HTR-8/SVneo (cell line): ENCODE results near the gene ADGRD1.

ENCODE experiments used
- DNase-seq: peaks from one replicate; pipeline ENCODE4 v3.0.0; 2011; ENCODE audit warnings: low spot score, mixed read lengths; ENCODE audit not compliant: insufficient read length
- FAIRE-seq: peaks from 2 replicates; lab custom pipeline; 2011; peaks lifted over from hg19 to GRCh38; lab: Jason Lieb, UNC

ADGRD1 gene

DNA sequence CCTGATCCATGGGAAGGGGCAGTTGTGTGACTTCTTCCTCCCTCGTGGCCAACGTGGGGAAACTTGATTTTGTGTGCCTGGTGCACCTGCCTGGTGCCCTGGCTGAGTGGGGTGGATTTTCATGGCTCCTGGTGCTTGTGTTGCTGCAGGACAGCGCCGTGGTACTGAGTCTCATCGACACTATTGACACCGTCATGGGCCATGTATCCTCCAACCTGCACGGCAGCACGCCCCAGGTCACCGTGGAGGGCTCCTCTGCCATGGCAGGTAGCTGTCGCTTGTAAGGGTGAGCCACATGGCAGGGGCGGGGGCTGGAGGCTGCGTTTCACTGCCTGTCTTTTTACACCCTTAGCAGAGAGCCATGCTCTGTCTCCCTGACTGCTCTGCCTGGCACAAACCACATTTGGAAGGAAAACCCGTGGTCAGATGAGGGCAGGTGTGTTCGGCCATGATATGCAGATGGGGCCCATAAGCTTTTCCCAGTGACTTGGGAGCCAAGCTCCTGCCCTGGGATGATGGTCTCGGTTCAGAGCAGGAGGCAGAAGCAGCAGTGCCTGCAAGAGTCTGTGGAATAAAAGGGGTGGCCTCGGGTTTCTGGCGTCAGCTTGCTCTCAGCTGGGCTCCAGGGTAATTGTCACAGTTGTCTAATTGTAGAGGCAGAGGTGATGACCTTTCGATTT is 49.5 kb downstream of the ADGRD1 start:
- FAIRE-seq = no peak
- DNase-seq = no peak

DNA sequence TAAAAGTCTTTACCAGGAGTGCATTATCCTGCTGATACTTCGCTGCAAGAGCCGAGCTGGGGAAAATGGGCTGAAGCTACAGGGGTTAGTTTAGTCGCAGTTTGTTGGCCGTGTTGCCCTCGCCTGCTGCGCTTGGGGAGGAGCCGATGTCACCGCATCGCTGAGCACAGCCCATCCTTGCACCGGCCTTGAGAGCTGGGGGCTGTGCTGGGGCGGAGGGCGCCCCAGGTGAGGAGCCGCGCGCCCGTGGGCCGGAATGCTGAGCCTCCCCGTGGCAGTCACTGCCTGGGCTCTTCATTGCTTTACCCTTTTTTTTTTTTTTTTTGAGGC is 50.0 kb downstream of the ADGRD1 start:
- DNase-seq (no peak), FAIRE-seq (no peak)

DNA sequence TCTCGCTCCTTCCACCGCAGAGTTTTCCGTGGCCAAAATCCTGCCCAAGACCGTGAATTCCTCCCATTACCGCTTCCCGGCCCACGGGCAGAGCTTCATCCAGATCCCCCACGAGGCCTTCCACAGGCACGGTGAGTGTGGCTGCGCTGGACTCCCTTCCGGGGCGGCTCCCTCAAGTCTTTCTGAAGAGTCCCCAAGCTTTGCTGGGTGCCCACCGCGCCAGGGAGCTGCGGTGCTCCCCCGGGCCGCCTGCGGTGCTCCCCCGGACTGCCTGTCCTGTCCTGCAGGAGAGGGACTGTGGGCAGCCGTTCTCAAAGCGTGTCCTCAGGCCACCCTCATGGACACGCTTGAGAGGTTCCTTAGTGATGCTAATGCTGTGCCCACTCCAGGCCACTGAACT is 50.5 kb downstream of the ADGRD1 start:
- FAIRE-seq (no peak), DNase-seq (no peak)

DNA sequence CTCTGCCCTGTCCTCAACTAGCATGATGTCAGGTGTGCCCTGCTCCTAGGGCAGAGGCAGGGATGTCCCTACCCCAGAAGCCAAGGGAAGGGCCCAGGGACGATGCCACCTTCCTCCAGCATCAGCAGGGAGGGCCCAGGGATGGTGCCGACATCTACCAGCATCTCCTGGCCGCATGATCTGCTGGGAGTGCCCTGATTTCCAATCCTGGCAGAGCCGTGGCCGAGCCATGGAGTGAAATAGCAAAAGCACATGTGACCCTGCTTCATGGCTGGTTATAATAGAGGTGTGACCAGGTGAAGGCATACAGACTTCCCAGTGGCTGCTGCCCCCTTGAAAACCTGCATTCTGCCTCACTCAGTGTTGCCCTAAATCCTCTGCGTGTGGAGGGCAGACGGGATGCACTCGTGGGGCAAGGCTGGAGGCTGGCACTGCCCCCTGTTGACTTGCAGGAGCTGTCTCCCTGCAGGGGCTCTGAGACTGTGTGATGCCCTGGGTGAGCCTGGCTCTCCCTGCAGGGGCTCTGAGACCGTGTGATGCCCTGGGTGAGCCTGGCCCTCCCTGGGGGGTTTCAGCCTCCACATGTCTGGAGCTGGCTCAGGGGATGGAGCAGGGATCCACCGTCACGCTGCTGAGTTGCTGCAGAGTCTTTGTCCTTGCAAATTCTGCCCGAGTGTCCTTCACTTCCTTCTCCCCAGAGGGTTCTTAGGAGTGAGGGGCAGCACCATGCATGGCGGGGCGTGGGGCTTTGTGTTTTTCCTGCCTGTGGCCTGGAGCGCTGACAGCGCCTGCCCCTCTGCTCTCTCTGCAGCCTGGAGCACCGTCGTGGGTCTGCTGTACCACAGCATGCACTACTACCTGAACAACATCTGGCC is 51.7 kb downstream of the ADGRD1 start:
- DNase-seq (no peak), FAIRE-seq (no peak)

DNA sequence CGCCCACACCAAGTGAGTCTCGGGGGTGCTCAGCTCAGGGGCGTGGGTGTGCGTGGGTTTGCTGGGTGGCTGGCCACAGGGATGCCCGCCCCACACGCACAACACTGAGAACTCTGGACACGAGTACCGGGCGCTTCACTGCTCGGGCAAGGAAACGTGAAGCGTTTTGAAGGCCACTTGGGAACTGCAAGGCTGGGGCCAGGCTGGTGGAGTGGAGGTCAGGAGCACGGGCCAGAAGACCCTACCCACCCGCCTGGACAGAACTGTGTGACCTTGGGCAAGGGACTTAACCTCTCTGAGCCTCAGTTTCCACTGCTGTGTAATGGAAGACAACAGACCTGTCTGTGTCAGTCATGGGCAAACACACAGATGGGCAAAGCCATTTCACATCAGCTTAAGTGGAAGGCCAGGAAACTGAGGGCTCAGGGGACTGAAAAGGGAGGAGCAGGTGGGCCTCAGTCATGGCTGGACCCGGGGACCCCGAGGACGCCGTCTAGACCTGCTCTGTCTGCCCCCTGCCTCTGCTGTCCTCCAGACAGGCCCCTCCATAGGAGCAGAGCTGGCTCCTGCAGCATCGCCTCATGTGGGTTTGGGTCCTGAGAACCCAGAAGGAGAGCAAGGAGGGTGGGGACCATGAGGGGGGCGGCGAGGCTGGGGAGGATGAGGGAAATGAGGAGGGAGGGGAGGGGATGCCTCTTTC is 52.5 kb downstream of the ADGRD1 start:
- no peak for DNase-seq
- FAIRE-seq = no peak

DNA sequence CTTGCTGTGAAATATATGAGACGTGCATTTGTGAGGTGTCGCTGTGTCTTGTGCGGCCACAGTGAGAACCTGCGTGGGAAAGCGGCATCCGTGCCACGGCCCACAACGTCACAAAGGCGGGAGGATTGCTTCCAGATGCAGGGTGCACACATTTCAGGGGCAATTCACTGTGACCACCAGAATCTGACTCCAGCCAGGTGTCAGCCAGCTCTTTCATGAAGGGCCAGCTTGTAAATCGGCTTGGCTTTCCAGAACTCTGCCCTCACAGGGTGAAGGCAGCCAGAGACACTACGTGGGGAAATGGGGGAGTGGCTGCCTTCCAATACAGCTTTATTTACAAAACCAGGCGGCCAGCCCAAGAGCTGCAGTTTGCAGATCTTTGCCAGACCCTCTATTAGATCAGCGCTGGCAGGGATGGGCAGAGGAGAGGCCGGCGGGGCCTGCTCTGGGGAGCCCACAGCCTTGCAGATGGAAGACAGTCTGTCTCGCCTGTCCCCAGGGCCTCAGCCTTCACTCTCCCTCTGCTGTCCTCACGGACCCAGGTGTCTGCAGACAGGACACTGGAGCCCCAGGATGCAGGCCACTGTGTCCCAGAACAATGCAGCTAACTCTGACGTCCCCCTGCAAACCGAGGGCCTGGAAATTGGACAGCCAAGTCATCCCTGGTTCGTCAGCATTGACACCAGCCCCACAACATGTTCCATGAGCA is 53.5 kb downstream of the ADGRD1 start:
- FAIRE-seq (no peak), DNase-seq (no peak)

DNA sequence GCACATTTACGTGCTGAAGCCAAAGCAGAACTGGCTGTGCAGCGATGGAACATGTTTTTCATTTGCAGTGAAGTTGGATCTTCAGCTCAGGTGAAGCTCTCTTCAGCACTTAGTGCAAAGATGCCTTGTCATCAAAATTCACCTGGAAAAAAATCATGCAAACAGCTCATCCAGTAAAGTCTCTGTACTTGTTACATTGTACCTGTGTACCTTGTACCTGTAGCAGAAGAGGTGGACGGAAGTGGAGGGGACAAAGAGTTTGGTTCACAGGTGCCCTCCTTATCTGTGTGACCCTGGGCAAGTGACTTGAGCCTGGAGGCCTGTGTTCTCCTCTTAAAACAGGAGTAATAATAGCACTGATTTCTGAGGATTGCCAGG is 54.0 kb downstream of the ADGRD1 start:
- no peak for DNase-seq
- no peak for FAIRE-seq

DNA sequence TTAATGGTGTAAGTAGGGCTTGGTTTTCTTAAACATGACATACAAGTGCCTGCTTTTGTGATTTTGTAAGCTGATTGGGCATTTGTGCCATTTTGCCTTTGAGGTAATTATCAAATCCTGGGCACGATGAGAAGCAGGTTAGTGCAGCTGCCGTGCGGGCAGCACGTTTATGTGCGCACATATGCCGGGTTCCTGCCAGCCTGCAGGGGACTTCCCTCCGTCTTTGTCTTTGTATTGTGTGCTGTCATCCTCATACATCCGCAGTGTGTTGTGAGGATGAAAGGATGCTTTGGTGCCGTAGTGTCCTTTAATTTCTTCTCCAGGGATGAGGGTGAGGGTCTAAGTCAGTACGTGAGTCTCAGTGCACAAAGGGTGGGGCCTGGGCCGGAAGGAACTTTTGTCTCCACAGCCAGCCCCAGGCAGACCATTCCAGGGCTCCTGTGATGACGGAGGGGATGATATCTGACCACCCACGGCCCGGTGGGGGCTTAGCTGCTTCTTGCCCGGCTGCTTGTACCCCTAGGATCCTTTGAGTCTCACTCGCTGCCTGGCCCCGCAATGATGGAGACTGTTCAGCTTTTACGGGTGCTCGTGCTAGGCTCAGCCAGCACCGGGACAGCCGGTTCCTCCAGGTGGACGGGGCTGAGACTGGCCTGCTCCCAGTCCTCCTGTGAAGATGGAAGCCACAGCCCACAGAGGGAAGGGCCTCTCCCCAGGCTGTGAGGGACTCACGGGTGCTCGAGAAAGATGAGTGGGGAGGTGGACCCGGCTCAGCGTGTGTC is 54.6 kb downstream of the ADGRD1 start:
- no peak for FAIRE-seq

DNA sequence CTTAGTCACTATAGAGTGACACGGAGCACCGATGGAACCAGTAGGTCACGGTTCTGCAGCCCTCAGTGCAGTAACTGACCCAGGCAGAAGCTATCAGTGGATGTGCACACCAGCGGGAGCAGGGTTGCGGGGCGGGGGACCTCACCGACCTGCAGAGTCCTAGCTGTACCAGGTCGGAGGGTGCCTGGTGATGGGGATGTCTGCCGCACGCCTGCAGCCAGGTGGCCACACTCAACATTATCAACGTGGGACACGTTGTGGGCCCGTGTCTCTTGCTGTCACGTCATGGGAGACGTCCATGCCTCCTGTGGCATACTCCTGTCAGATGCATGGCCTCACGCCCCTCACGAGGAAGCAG is 55.2 kb downstream of the ADGRD1 start:
- DNase-seq (no peak), FAIRE-seq (no peak)

More for the DNA sequence above, 54.6 kb downstream of the ADGRD1 start:
- no peak for DNase-seq

DNA sequence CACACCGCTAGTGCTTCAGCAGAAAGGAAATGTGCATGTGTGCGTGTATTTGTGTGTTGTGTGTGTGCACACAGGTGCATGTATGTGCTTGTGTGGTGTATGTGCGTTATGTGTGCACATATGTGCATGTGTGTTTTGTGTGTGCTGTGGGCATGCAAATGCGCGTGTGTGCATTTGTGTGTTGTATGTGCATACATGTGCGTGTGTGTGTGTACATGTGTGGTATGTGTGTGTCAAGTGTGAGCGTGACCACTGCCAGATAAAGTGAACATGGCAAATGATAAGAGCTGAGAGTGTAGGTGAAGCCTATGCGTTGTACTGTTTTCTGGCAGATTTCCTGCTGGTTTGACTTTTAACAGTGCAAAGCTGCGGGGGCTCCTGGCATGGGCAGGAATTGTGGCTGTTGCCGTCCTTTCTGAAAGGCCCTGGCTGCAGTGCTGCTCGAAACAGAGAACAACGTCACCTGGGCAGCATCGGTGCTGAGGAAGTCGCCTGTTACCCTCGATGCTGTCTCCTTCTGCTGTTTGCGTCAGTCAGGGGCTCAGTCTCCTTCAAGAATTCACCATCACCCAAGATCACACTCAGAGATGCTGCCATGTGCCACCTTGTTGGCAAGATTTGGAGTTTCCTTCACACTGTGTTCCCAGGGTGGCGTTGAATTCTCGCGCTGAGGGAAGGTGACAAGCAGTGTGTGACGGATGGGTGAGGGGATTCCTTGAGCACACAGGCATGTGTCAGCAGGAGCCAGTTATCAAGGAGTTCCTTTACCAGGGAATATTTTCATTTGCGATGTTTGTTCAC is 56.1 kb downstream of the ADGRD1 start:
- DNase-seq (no peak), FAIRE-seq (peak; percentile 42)

DNA sequence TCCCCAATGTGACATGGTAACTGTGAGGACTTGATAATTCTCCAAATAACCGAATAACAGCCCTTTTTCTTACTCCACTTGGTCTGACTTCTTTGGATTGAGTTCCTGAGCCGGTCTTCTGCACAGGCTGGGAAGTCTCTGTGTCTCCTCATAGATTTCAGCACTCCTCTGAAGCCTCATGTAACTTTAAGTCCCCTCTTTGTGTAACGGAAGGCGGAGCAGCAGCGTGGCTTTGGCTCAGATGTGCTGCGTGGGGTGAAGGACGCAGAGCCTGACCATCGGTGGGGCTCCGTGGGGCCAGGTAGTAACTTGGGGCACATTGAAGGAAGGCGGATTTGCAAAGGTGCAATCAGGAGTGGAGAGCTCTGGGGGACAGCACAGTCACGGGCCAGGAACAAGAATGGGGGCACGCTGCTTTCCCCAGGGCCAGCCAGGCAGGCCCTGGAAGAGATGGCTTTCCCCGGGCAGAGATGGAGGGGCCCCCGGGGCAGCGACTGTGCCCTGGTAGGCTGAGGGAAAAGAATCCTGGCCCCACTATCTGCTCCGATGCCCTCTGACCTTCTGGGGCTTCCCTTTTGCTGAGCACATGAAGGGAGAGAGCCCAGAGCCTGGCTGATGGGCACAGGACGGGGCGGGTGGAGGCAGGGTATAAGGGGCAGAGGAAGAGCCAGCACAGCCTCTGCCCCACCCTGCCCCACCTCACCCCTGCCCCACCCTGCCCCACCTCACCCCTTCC is 56.9 kb downstream of the ADGRD1 start:
- DNase-seq (no peak), FAIRE-seq (no peak)

DNA sequence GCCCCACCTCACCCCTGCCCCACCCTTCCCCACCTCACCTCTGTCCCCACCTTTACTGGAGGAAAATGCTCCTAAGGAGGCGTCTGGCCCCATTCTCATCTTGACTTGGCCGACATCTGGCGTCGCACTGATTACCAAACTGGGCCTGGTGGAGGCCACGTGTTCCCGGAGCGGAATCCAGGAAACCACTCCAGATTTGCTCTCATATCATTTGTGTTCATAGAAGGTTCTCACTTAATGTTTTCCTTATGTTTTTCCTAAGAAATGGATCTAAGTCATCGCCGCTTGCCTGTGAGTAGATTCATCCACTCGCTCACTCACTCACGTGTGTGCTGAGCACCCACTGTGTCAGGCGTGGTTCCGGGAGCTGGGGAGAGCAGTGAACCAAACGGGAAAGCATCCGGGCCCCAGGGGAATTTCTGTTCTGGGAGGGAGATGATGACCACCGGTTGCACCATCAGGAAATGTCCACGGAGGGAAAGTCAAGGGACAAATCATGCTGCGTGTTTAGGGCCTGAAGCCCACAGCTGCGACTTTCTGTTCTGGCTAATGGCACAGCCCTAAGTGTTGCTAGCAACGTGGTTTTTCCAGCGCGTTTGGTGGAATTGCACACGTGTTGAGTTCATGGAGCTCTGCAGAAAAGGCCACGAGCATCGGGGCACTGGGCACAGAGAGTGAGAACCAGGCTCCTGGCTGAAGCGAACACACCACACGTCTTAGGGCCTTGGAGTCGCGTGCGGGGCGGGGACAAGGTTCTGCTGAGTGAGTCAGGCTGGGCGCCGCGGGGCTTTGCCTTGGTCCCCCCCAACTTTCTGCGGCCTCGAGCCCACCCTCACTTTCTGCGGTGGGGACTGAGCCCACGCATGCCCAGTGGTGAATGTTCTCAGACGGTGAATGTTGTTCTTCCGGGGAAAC is 57.7 kb downstream of the ADGRD1 start:
- DNase-seq (no peak), FAIRE-seq (no peak)

DNA sequence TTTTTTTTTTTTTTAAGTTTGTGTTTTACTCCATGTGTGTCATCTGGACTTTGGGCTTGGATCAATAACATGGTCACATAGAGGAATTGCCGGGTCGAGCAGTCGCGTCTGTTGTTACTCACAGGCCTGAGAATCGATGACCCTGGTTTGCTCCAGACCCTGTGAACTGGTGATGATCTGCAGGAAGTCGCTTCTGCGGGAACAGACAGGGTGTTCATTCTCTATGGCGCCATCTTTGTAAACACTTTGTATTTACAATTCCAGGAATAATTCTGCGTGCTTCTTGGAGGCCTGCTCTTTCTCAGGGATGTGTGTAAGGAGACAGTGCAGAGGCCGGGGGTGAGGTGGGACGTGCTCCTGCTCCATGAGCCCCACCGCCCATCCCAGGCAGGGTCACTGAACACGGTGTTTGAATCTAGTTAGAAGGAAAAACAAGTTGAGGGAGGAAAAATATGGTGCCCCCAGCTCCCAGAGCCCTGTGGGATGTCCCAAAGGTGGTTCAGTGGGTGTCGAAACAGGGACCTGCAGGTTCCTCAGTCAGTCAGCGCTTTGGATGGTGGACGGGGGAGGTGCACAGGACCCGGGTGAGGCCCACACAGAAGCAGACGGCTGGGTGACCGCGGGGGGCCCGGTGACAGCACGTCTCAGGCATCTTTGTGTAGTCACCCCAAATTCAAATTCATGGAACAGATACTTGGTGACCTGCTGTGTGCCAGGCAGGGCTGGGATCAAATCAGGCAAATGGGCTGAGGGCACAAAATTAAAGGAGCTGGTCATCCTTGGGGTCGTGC is 58.8 kb downstream of the ADGRD1 start:
- FAIRE-seq (no peak), DNase-seq (no peak)

DNA sequence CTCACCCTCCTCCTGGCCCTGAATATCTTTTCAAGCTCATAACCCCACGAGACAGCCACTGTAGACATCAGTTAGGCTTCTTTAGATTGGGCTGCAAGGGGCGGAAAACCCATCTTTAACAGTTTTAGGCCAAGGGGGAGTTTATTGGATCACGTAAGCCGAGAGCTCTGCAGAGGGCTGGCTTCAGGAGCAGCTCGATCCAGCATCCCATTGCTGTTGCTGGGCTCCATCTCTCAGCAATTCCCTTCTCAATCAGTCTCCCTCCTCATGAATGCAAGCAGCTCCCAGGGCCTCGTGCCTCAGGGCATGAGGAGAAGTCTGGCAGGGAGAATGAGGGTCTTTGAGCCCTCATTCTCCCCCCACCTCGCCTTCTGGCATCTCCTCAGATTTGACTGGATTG is 59.4 kb downstream of the ADGRD1 start:
- no peak for DNase-seq
- FAIRE-seq = no peak

DNA sequence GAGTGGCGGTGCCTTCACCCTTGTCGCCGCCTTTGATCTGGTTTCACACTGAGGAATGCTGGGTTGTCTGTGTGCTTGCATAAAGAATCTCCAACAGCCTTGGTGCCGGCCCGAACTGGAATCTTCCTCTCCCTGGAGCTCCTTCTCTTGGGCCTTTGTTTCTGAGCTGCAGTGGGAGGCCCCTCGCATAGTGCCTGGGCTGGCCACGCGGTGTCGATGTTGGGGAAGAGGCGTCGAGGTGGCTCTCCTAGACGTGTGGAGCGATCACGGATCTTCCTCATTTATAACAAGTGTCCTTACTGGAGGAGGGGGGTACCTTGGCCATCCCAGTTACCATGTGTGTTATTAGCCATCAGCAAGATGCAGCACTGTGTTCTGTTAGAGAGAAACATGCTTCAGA is 60.6 kb downstream of the ADGRD1 start:
- FAIRE-seq = no peak
- no peak for DNase-seq

DNA sequence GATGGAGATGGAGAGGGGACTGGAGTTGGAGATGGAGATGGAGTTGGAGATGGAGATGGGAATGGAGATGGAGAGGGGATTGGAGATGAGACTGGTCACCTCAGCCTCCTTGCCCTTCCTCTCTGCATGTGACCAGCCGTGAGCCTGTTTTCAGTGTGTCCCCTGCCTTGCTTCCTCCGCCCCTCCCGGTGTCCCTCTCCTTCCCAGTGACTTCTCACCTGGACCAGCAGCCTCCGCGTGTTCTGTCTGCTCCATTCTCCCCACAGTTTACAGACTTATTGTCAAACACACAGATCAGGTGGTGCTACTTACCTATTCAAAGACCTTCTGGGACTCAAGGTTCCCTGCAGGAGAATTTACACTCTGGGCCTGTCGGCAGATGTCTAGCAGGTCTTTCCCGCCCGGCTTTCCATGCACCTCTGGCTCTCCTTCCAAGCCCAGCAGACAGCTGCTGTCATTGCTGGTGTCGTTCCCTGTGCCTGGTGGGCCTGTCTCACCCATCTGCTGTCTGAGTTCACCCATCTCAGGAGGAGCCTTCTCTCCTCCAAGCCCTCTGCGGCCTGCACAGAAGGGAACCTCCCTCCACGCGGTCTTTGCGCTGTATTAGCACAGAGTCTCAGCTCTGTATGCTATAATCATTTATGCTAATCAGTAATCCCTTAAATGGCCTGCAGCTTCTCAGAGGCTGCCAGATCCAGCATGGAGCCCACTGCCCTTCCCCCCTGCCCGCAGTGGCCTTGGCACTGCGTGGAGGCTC is 62.1 kb downstream of the ADGRD1 start:
- DNase-seq = no peak
- no peak for FAIRE-seq
